Mononuclear cell (primary cell): ENCODE results near the gene BPIFB4. TPM values are rescaled to one million over a fixed set of nuclear protein-coding genes. Genes with fewer than 3 reads are reported as not detected.

ENCODE experiments used
- H3K27me3 ChIP-seq: 2 replicates; pipeline ENCODE4 v1.6.0; 2011; ENCODE audit warnings: low read length, control low read depth; ENCODE audit not compliant: insufficient read depth
- H3K4me1 ChIP-seq: 2 replicates; pipeline ENCODE4 v1.5.1; 2011; ENCODE audit warnings: mild to moderate bottlenecking, low read length, control low read depth; ENCODE audit not compliant: insufficient read depth
- H3K4me3 ChIP-seq: 2 replicates; pipeline ENCODE4 v1.5.1; 2011; ENCODE audit warnings: mild to moderate bottlenecking, low read length, moderate library complexity
- H3K9me3 ChIP-seq: 2 replicates; pipeline ENCODE4 v1.5.1; 2011; ENCODE audit warnings: low read depth, mild to moderate bottlenecking, control low read depth, low read length
- total RNA-seq: library from RNA; depleted of rRNA; stranded (reverse); fragments of >200 nt; gene quantifications from one replicate; pipeline ENCODE4 v1.2.3, GENCODE V29; 2012

Gene BPIFB4
- total RNA-seq, 1 donor = not detected

DNA sequence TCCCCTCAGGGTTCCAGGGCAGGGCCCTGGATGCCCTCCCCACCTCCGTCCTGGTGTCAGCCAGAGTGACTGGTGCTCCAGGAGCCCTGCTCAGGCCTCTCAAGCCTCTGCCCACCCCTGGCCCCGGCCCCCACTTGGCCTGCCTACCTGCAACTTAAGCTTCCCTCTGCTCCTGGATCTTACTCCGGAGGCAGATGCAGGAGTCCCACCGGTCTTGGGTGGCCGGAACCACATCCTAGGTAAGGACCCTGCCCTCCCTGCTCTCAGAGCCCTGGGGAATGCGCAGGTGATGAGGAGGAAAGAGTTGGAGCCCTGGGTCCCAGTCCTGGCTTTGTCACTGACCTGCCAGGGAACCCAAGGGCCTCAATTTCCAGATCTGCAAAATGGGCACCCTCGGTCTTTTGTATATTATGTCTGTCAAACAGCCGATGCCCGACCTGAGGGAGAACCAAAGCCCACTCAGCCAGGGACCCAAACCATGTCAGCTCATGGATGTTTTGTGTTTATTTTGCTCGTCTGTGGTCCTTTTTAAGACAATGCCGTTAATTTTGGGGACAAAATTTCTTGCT, 54.0 kb downstream of the BPIFB4 start:
- Histone ChIP-seq H3K9me3 (no peaks in the 10 kb centered on the region), H3K27me3 (no peaks in the 10 kb centered on the region), H3K4me1 (no peaks in the 10 kb centered on the region), H3K4me3 (no peak overlapping the region)

DNA sequence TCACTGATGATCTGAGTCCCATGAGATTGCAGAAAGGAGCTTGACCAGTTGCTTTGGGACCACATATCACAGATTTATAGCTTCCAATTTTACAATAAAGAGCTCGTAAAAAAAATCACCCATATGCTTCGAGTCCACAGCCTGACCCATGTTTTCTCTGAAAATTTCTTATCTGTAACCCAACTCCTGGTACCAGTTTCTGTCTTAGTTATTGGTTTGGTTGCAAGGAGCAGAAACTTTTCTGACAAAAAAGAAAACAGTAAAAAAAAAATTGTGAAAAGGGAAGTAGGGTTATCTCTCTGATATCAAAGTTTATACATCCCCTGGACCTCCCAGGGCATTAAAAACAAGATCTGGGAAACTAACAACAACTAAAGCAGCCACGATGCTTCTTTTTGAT, 57.8 kb downstream of the BPIFB4 start:
- Histone ChIP-seq H3K4me3 (no peak overlapping the region), H3K9me3 (no peaks in the 10 kb centered on the region), H3K4me1 (no peaks in the 10 kb centered on the region), H3K27me3 (no peaks in the 10 kb centered on the region)

DNA sequence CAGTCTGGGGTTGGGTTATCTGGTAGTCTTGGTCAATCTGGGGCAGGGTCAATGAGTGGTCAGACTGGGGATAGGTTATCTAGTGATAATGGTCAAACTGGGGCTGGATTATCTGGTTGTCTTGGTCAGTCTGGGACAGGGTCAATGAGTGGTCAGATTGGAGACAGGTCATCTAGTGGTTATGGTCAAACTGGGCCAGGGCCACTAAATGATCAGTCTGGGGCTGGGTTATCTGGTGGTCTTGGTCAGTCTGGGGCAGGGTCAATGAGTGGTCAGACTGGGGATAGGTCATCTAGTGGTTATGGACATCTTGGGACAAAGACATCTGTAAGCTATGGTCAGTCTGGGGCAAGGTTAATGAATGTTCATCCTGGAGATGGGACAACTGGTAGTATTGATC, 60.0 kb downstream of the BPIFB4 start:
- Histone ChIP-seq H3K9me3 (no peaks in the 10 kb centered on the region), H3K4me3 (no peak overlapping the region), H3K27me3 (peaks cover 4% of the 10 kb centered on the region), H3K4me1 (no peaks in the 10 kb centered on the region)

- no peaks in the 10 kb centered on the region for H3K9me3 ChIP-seq
- H3K27me3 ChIP-seq = peaks cover 8% of the 10 kb centered on the region
- H3K4me3 ChIP-seq = no peak overlapping the region
- H3K4me1 ChIP-seq = no peaks in the 10 kb centered on the region
Observed at GRCh38 chr20:33145521-33145920, 66.1 kb downstream of the BPIFB4 start.

- Histone ChIP-seq H3K4me1 (no peaks in the 10 kb centered on the region), H3K9me3 (no peaks in the 10 kb centered on the region), H3K4me3 (no peak overlapping the region), H3K27me3 (peaks cover 8% of the 10 kb centered on the region)
Observed at GRCh38 chr20:33147299-33147698, 67.9 kb downstream of the BPIFB4 start.

- Histone ChIP-seq H3K4me1 (no peaks in the 10 kb centered on the region), H3K4me3 (no peak overlapping the region), H3K9me3 (no peaks in the 10 kb centered on the region), H3K27me3 (peaks cover 8% of the 10 kb centered on the region)
Observed at GRCh38 chr20:33148040-33148439, 68.6 kb downstream of the BPIFB4 start.

DNA sequence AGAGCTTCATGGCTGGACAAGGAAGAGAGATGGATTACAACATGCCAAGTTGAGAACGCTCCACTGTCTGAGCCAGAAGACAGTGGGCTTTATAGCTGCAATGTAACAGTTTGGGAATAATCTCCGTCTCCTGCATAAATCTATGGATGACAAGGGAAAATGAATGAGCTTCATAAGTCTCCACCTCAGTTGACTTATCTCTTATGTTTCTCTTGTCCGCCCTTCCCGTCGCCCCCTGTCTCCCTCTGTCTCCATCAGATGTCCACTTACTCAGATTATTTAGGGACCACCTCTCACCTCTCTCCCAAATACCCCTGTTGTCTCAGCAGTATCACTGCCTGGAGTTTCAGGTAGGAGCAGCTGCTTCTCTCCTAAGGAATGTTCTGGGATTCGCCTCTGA, 74.8 kb downstream of the BPIFB4 start:
- Histone ChIP-seq H3K4me1 (no peaks in the 10 kb centered on the region), H3K9me3 (no peaks in the 10 kb centered on the region), H3K4me3 (no peak overlapping the region), H3K27me3 (no peaks in the 10 kb centered on the region)

- Histone ChIP-seq H3K9me3 (no peaks in the 10 kb centered on the region), H3K27me3 (no peaks in the 10 kb centered on the region), H3K4me1 (no peaks in the 10 kb centered on the region), H3K4me3 (no peak overlapping the region)
Observed at GRCh38 chr20:33158637-33159385, 79.4 kb downstream of the BPIFB4 start.

DNA sequence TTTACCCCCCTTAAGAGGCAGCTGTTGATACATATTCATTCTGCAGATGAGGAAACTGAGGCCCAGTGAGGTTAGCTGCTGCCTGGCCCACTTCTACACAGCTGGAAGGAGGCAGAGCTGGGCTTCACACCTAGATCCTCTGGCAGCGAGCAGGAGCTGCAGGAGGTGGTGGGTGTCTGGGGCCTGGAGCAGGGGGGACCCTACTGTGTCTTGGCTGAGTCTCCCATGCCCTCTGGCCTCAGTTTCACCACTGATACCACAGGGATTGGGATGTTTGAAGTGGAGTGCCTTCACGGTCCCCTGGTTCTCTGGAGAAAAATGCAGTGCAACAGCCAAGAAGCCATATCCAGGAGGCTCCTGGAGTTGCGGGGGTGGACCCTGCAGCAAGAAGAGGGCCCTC, 80.3 kb downstream of the BPIFB4 start:
- Histone ChIP-seq H3K27me3 (no peaks in the 10 kb centered on the region), H3K4me3 (no peak overlapping the region), H3K4me1 (no peaks in the 10 kb centered on the region), H3K9me3 (no peaks in the 10 kb centered on the region)

- no peaks in the 10 kb centered on the region for H3K4me1 ChIP-seq
- H3K4me3 ChIP-seq = no peak overlapping the region
- H3K27me3 ChIP-seq = no peaks in the 10 kb centered on the region
- no peaks in the 10 kb centered on the region for H3K9me3 ChIP-seq
Observed at GRCh38 chr20:33160681-33161080, 81.2 kb downstream of the BPIFB4 start.

Other genes with a start within 250 kb of the BPIFB4 start
- gene EFCAB8, start 220.7 kb upstream of the BPIFB4 start, total RNA-seq = 0.73 TPM
- not detected for gene SUN5, start 75.2 kb upstream of the BPIFB4 start, total RNA-seq
- not detected for gene BPIFB2, start 71.9 kb upstream of the BPIFB4 start, total RNA-seq
- gene BPIFB6, start 48.0 kb upstream of the BPIFB4 start, total RNA-seq = not detected
- not detected for gene BPIFB3, start 25.7 kb upstream of the BPIFB4 start, total RNA-seq
- not detected for gene BPIFA2, start 88.5 kb downstream of the BPIFB4 start, total RNA-seq
- not detected for gene BPIFA3, start 137.7 kb downstream of the BPIFB4 start, total RNA-seq
- gene BPIFA1, start 156.4 kb downstream of the BPIFB4 start, total RNA-seq = not detected
- not detected for gene BPIFB1, start 203.6 kb downstream of the BPIFB4 start, total RNA-seq